ENCODE results near the gene CARD14.

DNA sequence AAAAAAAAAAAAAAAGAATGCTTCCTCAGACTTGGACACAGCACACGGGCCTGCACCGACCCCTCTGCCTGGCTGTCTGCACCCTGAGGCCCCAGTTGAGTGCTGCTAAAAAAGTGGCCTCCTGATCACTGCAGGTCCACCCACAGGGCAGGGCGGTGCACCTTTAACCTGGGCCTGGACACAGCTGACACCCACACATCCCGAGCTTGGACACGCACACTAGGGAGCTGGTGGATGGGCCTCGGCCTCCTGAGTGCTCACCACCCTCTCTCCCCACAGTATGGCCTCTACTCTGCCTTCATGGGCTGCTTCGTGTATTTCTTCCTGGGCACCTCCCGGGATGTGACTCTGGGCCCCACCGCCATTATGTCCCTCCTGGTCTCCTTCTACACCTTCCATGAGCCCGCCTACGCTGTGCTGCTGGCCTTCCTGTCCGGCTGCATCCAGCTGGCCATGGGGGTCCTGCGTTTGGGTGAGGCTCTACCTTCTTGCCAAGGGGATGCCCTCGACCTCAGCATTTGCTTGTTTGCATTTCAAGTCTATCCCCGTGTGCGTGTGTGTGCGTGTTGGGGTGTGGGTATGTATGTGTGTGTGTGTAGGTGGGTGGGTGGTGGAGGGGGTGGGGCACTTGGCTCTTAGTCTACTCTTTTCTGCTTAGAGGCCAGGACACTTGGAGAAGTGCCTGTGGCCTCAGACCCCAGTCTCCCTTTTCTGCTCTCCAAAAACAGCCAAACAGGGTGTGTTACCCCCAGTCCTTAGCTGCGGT, 52.7 kb downstream of the CARD14 start:
- TF ChIP-seq CTCF (IDR thresholded peaks at IDR 0.05) (no peak), EZH2 (IDR thresholded peaks at IDR 0.05; ENCODE audit: borderline replicate concordance, insufficient read depth, low read depth, low read length, poor library complexity, severe bottlenecking) (no peak)

All from B cell (primary cell).